ENCODE measurements around the gene DRD3. TPM values are rescaled to one million over a fixed set of nuclear protein-coding genes. Genes with fewer than 3 reads are reported as not detected.

DRD3 gene
- total RNA-seq, 2 experiments from 2014 or later: not detected

GRCh38 chr3:114139836-114140235 lies 39.0 kb downstream of the DRD3 start:
- POLR2A ChIA-PET: no interaction called here
- CTCF ChIA-PET: no interaction called here

GRCh38 chr3:114133947-114134346 lies 44.9 kb downstream of the DRD3 start:
- CTCF ChIA-PET: no interaction called here

GRCh38 chr3:114132500-114132899 lies 46.4 kb downstream of the DRD3 start:
- POLR2A ChIA-PET: no interaction called here
- CTCF ChIA-PET: no interaction called here

More at GRCh38 chr3:114133947-114134346, 44.9 kb downstream of the DRD3 start:
- POLR2A ChIA-PET: no interaction called here

- POLR2A ChIA-PET: no interaction called here
- CTCF ChIA-PET: no interaction called here
Observed at GRCh38 chr3:114128826-114129225, 50.0 kb downstream of the DRD3 start.

GRCh38 chr3:114128231-114128630 lies 50.6 kb downstream of the DRD3 start:
- ChIA-PET CTCF (no interaction called here), POLR2A (no interaction called here)

- POLR2A ChIA-PET: no interaction called here
- CTCF ChIA-PET: no interaction called here
Observed at GRCh38 chr3:114127517-114127916, 51.3 kb downstream of the DRD3 start.

GRCh38 chr3:114126461-114126860 lies 52.4 kb downstream of the DRD3 start:
- ChIA-PET CTCF (no interaction called here), POLR2A (no interaction called here)

GRCh38 chr3:114122027-114122709 lies 56.7 kb downstream of the DRD3 start:
- CTCF ChIA-PET: no interaction called here

DNA sequence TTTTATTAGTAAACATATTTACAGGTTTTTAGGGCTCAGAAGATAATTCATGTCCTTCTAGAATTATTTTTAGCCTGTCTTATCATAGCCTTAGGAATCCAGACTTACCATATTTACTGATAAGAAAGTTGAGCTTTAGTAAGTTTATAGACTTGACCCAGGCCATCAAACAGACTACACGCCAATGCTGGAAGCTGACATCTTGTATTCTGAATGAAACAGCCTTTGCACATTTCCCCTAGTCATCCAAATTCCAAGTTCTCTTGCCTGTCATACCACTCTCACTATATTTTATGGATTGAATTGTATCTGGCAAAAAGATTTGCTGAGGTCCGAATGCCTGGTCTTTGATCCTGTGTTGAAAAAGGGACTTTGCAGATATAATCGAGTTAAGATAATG lies 58.6 kb downstream of the DRD3 start:
- ChIA-PET CTCF (no interaction called here), POLR2A (no interaction called here)

More at GRCh38 chr3:114122027-114122709, 56.7 kb downstream of the DRD3 start:
- POLR2A ChIA-PET: no interaction called here

- POLR2A ChIA-PET: no interaction called here
- CTCF ChIA-PET: no interaction called here
Observed at GRCh38 chr3:114119776-114120175, 59.1 kb downstream of the DRD3 start.

GRCh38 chr3:114115143-114115542 lies 63.7 kb downstream of the DRD3 start:
- ChIA-PET POLR2A (no interaction called here), CTCF (no interaction called here)

GRCh38 chr3:114114719-114115118 lies 64.1 kb downstream of the DRD3 start:
- CTCF ChIA-PET: no interaction called here
- POLR2A ChIA-PET: no interaction called here

- ChIA-PET POLR2A (no interaction called here), CTCF (no interaction called here)
Observed at GRCh38 chr3:114112696-114113095, 66.2 kb downstream of the DRD3 start.

DNA sequence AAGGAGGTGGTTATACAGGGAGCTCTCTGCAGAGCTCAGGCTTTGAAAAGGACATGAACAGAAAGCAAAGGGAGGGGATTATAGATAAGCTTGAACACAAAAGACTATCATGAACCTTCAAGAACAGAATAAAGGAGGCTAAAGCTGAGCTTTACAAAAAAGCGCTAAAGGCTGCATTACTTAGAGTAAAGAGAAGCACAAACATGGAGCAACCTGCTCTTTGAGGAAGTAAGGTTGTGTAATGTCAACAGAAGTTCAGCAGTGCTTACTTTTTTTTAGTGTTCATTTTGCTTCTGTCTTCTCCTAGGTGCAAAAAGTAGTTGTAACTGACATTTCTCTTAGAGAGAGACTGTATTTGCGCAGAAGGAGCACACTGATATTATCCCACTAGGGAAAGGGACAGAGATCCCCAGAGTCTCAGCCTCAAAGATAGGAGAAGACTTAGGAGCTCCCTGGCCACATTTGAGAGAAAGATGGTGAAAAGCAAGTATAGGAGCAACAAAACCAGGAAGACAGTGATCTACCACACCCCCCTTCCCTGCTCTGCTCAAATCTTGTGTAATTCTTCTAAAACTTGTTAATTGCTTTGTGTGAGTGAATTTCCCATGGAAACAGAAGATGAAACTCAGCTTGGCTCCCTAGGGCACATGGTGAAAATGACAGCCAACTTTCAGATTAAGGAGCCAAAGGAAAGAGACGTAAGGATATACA lies 67.6 kb downstream of the DRD3 start:
- CTCF ChIA-PET: no interaction called here
- POLR2A ChIA-PET: no interaction called here

DNA sequence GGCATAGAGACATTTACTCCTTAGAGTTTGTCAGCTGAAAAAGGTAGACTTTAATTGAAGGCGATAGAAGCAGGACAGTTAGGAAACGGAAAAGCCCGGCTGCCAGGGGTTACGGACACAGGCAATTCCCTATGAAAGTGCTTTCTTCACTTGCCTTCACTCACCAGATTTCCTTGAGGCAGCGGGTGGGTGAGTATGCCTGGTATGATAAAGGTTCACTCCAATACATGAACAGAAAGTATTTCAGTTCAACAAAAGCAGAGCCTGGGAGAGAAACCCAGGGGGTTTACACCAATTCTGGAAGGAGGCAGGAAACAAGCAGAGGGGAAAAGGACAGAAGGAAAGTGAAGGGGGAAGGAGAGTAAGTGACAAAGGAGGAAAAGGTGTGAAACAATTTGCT lies 68.4 kb downstream of the DRD3 start:
- CTCF ChIA-PET: no interaction called here
- POLR2A ChIA-PET: no interaction called here

GRCh38 chr3:114108137-114108536 lies 70.7 kb downstream of the DRD3 start:
- CTCF ChIA-PET: no interaction called here
- POLR2A ChIA-PET: no interaction called here

DNA sequence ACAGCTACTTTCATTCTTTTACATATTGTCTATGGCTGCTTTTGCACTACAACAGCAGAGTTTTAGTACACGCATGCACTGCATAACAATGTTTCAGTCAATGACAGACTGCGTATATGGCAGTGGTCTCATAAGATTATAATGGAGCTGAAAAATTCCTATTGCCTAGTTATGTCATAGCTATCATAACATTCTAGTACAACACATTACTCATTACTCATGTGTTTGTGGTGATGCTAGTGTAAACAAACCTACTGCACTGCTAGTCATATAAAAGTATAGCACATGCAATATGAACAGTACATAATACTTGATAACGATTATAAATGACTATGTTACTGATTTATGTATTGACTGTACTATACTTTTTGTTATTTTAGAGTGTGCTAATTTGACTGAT lies 74.4 kb downstream of the DRD3 start:
- CTCF ChIA-PET: interaction anchor here (0.6 kb wide), 1 partner anchor 54 kb away, joined by 5 read pairs; no protein-coding TSS in a partner anchor

GRCh38 chr3:114103858-114104257 lies 75.0 kb downstream of the DRD3 start:
- ChIA-PET CTCF (interaction anchor here (0.6 to 1.0 kb wide), 2 partner anchors 38 to 54 kb away, joined by 5 read pairs; no protein-coding TSS in a partner anchor), POLR2A (no interaction called here)

More for the DNA sequence above, 74.4 kb downstream of the DRD3 start:
- POLR2A ChIA-PET: no interaction called here

GRCh38 chr3:114103181-114103580 lies 75.7 kb downstream of the DRD3 start:
- POLR2A ChIA-PET: no interaction called here
- CTCF ChIA-PET: interaction anchor here (1.0 kb wide), 1 partner anchor 39 kb away, joined by 5 read pairs; no protein-coding TSS in a partner anchor

DNA sequence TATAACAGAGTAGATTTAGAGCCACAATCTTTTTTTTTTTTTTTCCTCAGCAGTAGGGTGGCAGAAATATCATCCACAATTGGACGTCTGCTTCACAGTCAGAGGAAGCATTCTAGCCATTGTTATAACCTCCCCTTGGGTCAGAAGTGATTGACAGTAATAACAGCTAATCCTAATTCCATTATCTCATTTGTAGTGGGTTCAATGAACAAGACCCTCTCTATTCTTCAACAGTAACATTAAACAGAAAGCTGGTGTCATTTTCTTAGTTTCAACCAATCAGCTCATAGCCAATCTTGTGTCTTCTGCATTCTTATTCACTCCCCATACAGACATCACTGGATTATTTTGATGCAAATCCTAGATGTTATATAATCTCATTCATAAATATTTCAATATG lies 77.8 kb downstream of the DRD3 start:
- ChIA-PET POLR2A (no interaction called here), CTCF (no interaction called here)

- POLR2A ChIA-PET: no interaction called here
- CTCF ChIA-PET: no interaction called here
Observed at GRCh38 chr3:114095796-114096195, 83.1 kb downstream of the DRD3 start.

DNA sequence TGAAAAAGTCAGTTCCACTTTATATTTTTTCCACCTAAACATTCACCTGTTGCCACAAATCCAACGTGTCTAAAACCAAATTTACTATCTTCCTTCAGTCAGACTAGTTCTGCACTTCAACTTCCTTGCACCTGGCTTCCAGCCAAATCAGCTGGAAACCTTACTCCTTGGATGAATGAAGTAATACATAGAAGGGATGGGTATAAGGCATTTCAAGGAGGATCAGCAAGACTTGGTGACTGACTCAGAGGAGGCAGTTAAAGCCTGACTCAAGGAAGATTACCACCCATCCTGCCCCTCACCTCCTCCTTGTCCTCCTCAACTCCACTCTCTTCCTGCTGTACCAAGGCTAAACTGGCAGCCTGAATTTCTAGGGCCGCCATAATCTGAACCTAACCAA lies 85.3 kb downstream of the DRD3 start:
- POLR2A ChIA-PET: no interaction called here
- CTCF ChIA-PET: no interaction called here

All from activated CD8-positive, alpha-beta memory T cell treated with anti-CD3 and anti-CD28 coated beads for 36 hours (primary cell).